Nephron progenitor cell (in vitro differentiated cells): ENCODE results near the gene PAX5.

ENCODE experiments used
- DNase-seq: peaks from one replicate; pipeline ENCODE4 v3.0.0; 2021
- H3K27ac Mint-ChIP-seq: 2 replicates; pipeline ENCODE4 v1.8.0; 2021; ENCODE audit warnings: mild to moderate bottlenecking, moderate library complexity, mixed read lengths
- H3K27me3 Mint-ChIP-seq: 2 replicates; pipeline ENCODE4 v1.8.0; 2021; ENCODE audit warnings: mild to moderate bottlenecking, low read depth, mixed read lengths; ENCODE audit not compliant: poor library complexity
- H3K36me3 Mint-ChIP-seq: 2 replicates; pipeline ENCODE4 v1.8.0; 2021; ENCODE audit warnings: low read depth, mixed read lengths
- H3K4me1 Mint-ChIP-seq: 2 replicates; pipeline ENCODE4 v1.8.0; 2021; ENCODE audit warnings: mixed read lengths
- H3K4me3 Mint-ChIP-seq: 2 replicates; pipeline ENCODE4 v1.8.0; 2021; ENCODE audit warnings: mild to moderate bottlenecking, moderate library complexity, mixed read lengths
- H3K9me3 Mint-ChIP-seq: 2 replicates; pipeline ENCODE4 v1.8.0; 2021; ENCODE audit warnings: mild to moderate bottlenecking, moderate library complexity, mixed read lengths
- TF ChIP-seq, protein P1 (sequence below): fragments of 200-600 bp; sonication (generic); IDR thresholded peaks from 2 replicates; pipeline ENCODE4 v1.5.0; 2021; ENCODE audit warnings: antibody characterized with exemption

Gene PAX5

DNA sequence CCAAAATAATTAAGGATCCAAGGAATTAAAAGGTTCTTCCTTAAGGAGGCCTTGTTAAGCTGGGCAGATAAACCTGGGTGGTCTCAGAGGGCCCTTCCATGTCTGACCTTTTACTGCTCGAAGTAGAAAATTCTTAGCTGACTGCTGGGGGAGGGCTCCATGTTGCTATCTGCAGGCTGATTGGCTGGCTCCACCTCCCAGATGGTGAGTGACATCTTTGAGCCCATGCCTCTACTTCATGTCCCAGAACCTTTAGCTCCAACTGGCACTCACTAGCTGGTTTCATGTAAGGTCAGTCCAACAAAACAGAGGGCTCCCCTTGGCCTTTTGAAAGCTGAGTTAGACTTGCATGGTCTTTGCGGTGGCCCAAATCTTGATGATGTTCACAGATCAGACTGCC is 188.2 kb downstream of the PAX5 start:
- DNase-seq = no peak
- Mint-ChIP-seq H3K36me3 (no peaks in the 10 kb centered on the region), H3K27ac (no peak overlapping the region), H3K4me1 (peaks cover 57% of the 10 kb centered on the region), H3K4me3 (no peak overlapping the region), H3K27me3 (peaks cover 25% of the 10 kb centered on the region), H3K9me3 (no peaks in the 10 kb centered on the region)
- TF ChIP-seq, protein P1, sequence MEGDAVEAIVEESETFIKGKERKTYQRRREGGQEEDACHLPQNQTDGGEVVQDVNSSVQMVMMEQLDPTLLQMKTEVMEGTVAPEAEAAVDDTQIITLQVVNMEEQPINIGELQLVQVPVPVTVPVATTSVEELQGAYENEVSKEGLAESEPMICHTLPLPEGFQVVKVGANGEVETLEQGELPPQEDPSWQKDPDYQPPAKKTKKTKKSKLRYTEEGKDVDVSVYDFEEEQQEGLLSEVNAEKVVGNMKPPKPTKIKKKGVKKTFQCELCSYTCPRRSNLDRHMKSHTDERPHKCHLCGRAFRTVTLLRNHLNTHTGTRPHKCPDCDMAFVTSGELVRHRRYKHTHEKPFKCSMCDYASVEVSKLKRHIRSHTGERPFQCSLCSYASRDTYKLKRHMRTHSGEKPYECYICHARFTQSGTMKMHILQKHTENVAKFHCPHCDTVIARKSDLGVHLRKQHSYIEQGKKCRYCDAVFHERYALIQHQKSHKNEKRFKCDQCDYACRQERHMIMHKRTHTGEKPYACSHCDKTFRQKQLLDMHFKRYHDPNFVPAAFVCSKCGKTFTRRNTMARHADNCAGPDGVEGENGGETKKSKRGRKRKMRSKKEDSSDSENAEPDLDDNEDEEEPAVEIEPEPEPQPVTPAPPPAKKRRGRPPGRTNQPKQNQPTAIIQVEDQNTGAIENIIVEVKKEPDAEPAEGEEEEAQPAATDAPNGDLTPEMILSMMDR = no peak

DNA sequence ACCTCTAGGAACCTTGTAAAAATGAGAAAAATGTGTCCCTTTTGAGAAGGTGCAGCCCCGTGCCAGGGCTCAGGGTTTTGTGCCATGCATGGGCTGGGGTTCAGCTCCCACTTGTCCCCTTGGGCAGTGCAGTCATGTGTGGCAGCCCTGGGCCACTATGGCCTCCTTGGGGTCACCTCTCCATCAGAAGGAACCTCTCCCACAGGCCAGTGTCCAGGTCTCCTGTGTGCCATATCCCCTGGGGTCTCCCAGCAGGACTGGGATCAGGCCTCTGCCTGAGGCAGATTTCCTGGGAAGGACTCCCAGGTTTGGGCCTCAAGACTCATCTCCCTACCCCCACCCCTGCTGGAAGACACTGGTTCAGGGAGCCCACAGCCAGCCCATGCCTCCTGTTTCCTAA is 189.1 kb downstream of the PAX5 start:
- DNase-seq = no peak
- TF ChIP-seq, protein P1 = no peak
- no peaks in the 10 kb centered on the region for H3K9me3 Mint-ChIP-seq
- H3K4me3 Mint-ChIP-seq = no peak overlapping the region
- H3K36me3 Mint-ChIP-seq = no peaks in the 10 kb centered on the region
- H3K27ac Mint-ChIP-seq = no peak overlapping the region
- H3K4me1 Mint-ChIP-seq = peaks cover 55% of the 10 kb centered on the region
- H3K27me3 Mint-ChIP-seq = peaks cover 29% of the 10 kb centered on the region

DNA sequence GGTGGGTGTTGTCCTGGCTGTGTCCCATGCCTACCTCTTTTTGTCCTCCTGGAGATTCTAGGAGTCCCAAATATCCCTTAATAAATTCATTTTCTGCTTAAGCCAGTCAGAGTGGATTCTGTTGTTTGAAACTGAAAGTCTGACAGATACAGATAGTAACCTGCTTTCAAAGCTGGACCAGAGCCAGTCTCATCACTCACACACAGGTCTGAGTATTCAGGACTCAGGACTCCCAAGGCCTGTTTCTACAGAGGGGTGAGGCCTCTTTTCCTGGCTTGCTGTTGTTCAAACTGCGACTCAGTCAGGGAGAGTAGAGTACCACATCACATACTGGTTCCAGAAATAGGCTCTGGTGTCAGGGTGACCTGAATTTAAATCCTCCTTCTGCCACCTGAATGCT is 190.1 kb downstream of the PAX5 start:
- Mint-ChIP-seq H3K4me3 (no peak overlapping the region), H3K4me1 (peaks cover 55% of the 10 kb centered on the region), H3K36me3 (no peaks in the 10 kb centered on the region), H3K27ac (no peak overlapping the region), H3K27me3 (peaks cover 27% of the 10 kb centered on the region), H3K9me3 (no peaks in the 10 kb centered on the region)
- TF ChIP-seq, protein P1 = no peak
- DNase-seq = no peak

DNA sequence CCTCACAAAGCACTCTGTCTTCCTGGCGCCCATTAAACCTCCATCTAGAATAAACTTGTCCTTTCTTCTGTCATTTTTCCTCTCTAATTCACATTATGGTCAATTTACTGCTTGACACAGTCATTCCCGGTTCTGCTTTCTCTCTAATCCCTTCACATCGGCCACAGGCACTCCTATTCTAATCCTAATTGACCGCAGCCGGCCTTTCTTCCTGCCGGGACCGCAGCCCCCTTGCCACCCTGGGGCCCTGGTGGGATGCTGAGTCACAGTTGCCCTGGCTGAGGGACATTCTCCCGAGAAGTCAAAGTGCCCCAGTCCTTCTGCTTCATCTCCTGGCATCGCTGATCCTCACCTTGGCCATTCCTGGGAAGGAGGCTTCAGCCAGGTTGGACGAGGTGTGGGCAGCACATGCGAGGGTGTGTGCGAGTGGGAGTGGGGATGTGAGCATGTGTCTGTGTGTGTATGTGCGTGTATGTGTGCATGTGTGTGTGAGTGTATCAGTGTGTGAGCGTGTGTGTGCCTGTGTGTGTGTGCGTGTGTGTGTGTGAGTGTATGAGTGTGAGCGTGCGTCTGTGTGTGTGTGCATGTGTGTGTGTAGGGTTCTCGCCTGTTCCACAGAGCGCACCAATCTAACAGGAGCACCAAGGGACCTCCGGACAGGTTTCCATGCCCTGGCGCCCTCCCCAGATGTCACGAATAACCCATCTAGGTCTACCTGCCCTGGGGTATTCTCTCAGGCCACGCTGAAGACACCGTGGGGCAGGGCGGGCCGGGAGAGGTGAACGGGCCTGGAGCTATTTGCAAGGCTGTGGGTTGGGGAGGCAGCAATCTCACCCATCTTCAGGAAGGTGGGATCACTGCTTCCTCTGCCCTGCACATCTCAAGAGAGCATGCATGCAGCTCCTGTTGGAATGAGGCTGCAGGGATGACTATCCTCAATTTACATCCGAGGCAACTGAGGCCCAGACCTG is 191.2 kb downstream of the PAX5 start:
- DNase-seq = no peak
- H3K27me3 Mint-ChIP-seq = peaks cover 22% of the 10 kb centered on the region
- H3K4me1 Mint-ChIP-seq = peaks cover 46% of the 10 kb centered on the region
- H3K36me3 Mint-ChIP-seq = no peaks in the 10 kb centered on the region
- H3K9me3 Mint-ChIP-seq = no peaks in the 10 kb centered on the region
- no peak overlapping the region for H3K4me3 Mint-ChIP-seq
- no peak overlapping the region for H3K27ac Mint-ChIP-seq
- TF ChIP-seq, protein P1 = no peak

DNA sequence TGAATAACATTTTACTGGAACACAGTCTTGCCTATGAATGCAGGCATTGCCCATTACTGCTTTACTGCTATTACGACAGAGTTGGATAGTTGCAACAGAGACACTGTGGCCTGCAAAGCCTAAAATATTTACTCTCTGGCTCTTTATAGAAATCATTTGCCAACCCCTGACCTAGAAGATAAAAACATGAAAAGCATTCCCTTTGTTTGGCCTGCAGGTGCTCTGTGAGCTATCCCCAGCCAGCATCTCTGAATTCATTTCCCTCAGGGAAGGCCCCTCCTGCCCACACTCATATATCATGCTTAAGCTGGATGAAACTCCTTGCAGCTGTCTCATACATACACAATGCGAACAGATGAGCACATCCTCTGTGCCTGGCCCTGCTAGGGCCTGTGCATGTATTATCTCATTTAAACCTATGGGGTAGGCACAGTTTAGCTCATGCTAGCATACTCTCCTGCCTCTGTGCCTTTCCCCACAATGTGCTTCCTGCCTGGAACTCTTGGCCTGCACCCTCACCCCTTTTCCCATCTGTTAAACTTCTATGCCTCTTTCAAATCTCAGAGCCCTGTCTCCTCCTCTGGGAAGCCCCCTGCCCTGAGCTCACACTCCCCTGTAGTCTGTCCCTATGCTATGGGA is 193.1 kb downstream of the PAX5 start:
- Mint-ChIP-seq H3K27me3 (peaks cover 25% of the 10 kb centered on the region), H3K36me3 (no peaks in the 10 kb centered on the region), H3K9me3 (no peaks in the 10 kb centered on the region), H3K4me1 (peaks cover 54% of the 10 kb centered on the region), H3K27ac (no peak overlapping the region), H3K4me3 (no peak overlapping the region)
- DNase-seq = no peak
- TF ChIP-seq, protein P1 = no peak
